ENCODE measurements around the gene EAF1. TPM values are rescaled to one million over a fixed set of nuclear protein-coding genes. Genes with fewer than 3 reads are reported as not detected.

The EAF1 gene
- polyA plus RNA-seq, 1 donor (not counting 4 experiments of a cell fraction or from before 2014, with no cell fraction given), result 13.7 TPM

DNA sequence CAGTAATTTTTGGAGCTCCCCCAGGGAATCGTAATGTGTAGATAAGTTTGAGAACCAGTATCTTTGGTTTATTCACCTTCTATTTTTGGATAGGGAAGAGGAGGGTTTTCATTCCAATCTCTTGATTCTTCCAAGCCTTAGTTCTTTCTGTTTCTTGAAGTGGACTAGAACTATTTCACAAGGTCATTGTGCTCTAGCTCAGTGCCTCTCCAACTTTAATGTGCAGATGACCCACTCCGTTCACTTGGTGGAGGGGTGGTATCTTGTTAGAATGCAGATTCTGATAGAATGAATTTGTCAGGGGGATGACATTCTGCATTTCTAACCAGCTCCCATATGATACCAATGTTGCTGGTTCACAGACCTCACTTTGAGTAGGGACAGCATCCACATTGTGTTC, 58.6 kb downstream of the EAF1 start:
- H3K9me1 ChIP-seq (ENCODE audit: control insufficient read depth, extremely low read depth, insufficient read depth, low read length), result no peaks in the 10 kb centered on the region
- no peak overlapping the region for H3K27ac ChIP-seq (ENCODE audit: control insufficient read depth, insufficient read depth, low read length)
- no peaks in the 10 kb centered on the region for H3K9me3 ChIP-seq (ENCODE audit: control insufficient read depth, low read depth, low read length)
- DNase-seq (ENCODE audit: low read depth, low spot score) (no peak), FAIRE-seq (no peak)
- H4K20me1 ChIP-seq (ENCODE audit: control insufficient read depth, extremely low read depth, insufficient read depth, low read length), result no peaks in the 10 kb centered on the region
- no peaks in the 10 kb centered on the region for H3K4me1 ChIP-seq (ENCODE audit: control insufficient read depth, extremely low read depth, insufficient read depth, low read length)
- H3K36me3 ChIP-seq (ENCODE audit: control insufficient read depth in 2 of 2, extremely low read depth in 1 of 2, insufficient read depth in 2 of 2, low read length in 2 of 2), result no peaks in the 10 kb centered on the region
- H3K9ac ChIP-seq (ENCODE audit: control insufficient read depth, extremely low read depth, insufficient read depth, low read length), result no peak overlapping the region
- peaks cover 3% of the 10 kb centered on the region for H3K27me3 ChIP-seq (ENCODE audit: control insufficient read depth, extremely low read depth, insufficient read depth, low read length)
- H3K4me3 ChIP-seq (ENCODE audit: control insufficient read depth in 2 of 3, extremely low read depth in 1 of 3, insufficient read depth in 2 of 3, low read depth in 1 of 3, low read length in 3 of 3), result no peak overlapping the region
- TF ChIP-seq, protein P1, sequence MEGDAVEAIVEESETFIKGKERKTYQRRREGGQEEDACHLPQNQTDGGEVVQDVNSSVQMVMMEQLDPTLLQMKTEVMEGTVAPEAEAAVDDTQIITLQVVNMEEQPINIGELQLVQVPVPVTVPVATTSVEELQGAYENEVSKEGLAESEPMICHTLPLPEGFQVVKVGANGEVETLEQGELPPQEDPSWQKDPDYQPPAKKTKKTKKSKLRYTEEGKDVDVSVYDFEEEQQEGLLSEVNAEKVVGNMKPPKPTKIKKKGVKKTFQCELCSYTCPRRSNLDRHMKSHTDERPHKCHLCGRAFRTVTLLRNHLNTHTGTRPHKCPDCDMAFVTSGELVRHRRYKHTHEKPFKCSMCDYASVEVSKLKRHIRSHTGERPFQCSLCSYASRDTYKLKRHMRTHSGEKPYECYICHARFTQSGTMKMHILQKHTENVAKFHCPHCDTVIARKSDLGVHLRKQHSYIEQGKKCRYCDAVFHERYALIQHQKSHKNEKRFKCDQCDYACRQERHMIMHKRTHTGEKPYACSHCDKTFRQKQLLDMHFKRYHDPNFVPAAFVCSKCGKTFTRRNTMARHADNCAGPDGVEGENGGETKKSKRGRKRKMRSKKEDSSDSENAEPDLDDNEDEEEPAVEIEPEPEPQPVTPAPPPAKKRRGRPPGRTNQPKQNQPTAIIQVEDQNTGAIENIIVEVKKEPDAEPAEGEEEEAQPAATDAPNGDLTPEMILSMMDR (optimal IDR thresholded peaks at IDR 0.05 in 1 of 3, IDR thresholded peaks at IDR 0.05 in 1 of 3, conservative IDR thresholded peaks at IDR 0.05 in 1 of 3; ENCODE audit: extremely low read depth in 1 of 3, insufficient read depth in 2 of 3, low read length in 3 of 3), result no peak
- no peak for TF ChIP-seq EZH2 (IDR thresholded peaks at IDR 0.05; ENCODE audit: low read length)
- H2AFZ ChIP-seq (ENCODE audit: control insufficient read depth, low read length), result no peak overlapping the region
- no peak overlapping the region for H3K4me2 ChIP-seq (ENCODE audit: control insufficient read depth, extremely low read depth, insufficient read depth, low read depth, low read length)
- dilution Hi-C loops (cut with MboI; ENCODE audit: extremely low pct_ligation_motif_present, low sequenced_read_pairs), result no loop called here
- H3K79me2 ChIP-seq (ENCODE audit: control insufficient read depth, insufficient read depth, low read length), result no peaks in the 10 kb centered on the region

DNA sequence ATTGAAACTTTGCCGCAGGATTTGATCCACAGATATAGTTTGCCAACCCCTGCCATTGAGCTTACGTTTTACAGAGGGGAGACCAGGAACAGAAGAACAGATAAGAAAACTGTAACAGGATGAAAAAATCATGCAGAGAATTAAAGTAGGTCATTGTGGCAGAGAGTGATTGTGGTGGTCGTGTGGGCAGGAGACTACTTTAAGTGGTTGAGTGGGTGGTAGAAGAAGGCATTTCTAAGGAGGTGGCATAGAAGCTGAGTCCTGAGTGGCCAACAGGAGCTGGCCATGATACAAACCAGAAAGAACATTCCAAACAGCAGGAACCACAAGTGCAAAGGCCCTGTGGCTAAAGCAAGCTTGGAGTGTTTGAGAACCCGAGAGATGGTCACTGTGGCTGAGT, 59.6 kb downstream of the EAF1 start:
- Histone ChIP-seq H3K36me3 (ENCODE audit: control insufficient read depth in 2 of 2, extremely low read depth in 1 of 2, insufficient read depth in 2 of 2, low read length in 2 of 2) (no peaks in the 10 kb centered on the region), H3K9ac (ENCODE audit: control insufficient read depth, extremely low read depth, insufficient read depth, low read length) (no peak overlapping the region), H2AFZ (ENCODE audit: control insufficient read depth, low read length) (no peak overlapping the region), H3K27me3 (ENCODE audit: control insufficient read depth, extremely low read depth, insufficient read depth, low read length) (peaks cover 3% of the 10 kb centered on the region), H3K4me2 (ENCODE audit: control insufficient read depth, extremely low read depth, insufficient read depth, low read depth, low read length) (no peak overlapping the region), H3K27ac (ENCODE audit: control insufficient read depth, insufficient read depth, low read length) (no peak overlapping the region), H3K4me1 (ENCODE audit: control insufficient read depth, extremely low read depth, insufficient read depth, low read length) (no peaks in the 10 kb centered on the region), H3K9me3 (ENCODE audit: control insufficient read depth, low read depth, low read length) (no peaks in the 10 kb centered on the region), H3K79me2 (ENCODE audit: control insufficient read depth, insufficient read depth, low read length) (no peaks in the 10 kb centered on the region), H4K20me1 (ENCODE audit: control insufficient read depth, extremely low read depth, insufficient read depth, low read length) (no peaks in the 10 kb centered on the region), H3K4me3 (ENCODE audit: control insufficient read depth in 2 of 3, extremely low read depth in 1 of 3, insufficient read depth in 2 of 3, low read depth in 1 of 3, low read length in 3 of 3) (no peak overlapping the region), H3K9me1 (ENCODE audit: control insufficient read depth, extremely low read depth, insufficient read depth, low read length) (no peaks in the 10 kb centered on the region)
- DNase-seq (ENCODE audit: low read depth, low spot score) (no peak), FAIRE-seq (no peak)
- dilution Hi-C loops (cut with MboI; ENCODE audit: extremely low pct_ligation_motif_present, low sequenced_read_pairs), result no loop called here
- TF ChIP-seq EZH2 (IDR thresholded peaks at IDR 0.05; ENCODE audit: low read length), result no peak
- TF ChIP-seq, protein P1 (optimal IDR thresholded peaks at IDR 0.05 in 1 of 3, IDR thresholded peaks at IDR 0.05 in 1 of 3, conservative IDR thresholded peaks at IDR 0.05 in 1 of 3; ENCODE audit: extremely low read depth in 1 of 3, insufficient read depth in 2 of 3, low read length in 3 of 3), result no peak
